Prostate gland (tissue), 2 donors: ENCODE data around the gene DCLK2.

Source experiments
- POLR2A ChIP-seq: fragments of 450-650 bp; IDR thresholded peaks from one replicate; pipeline ENCODE4 v1.6.1; 2016; ENCODE audit warnings: antibody characterized with exemption, mild to moderate bottlenecking
- TF ChIP-seq, protein P1 (sequence below), 4 experiments: fragments of 200-600 bp in 2 of 4; fragments of 450-650 bp in 2 of 4; sonication (generic) in 2 of 4; IDR thresholded peaks; 1 replicate in 3 of 4; 2 replicates in 1 of 4; pipeline ENCODE4 v1.5.1; 2016 to 2019; ENCODE audit warnings: antibody characterized with exemption in 4 of 4, mild to moderate bottlenecking in 2 of 4, moderate library complexity in 2 of 4

DNA sequence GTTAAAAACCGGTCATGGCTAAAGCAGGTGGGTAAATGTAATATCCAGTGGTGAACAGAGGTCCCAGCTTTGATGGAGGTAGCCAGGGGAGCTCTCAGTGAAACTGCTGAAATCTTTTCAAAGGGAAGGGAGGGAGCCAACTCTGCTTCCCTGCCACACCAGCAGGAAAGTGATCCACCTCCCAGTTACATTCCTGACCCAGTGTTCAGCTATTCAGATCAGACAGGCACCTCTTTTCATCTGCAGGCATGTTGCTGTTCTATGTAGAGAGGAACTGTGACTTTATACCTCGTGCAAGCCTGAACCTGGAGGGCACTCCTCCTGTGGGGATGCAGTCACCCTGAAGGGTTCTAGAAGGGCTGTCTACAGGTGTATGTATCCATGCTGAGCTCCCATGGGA lies 37.6 kb downstream of the DCLK2 start:
- no peak for TF ChIP-seq POLR2A
- TF ChIP-seq, protein P1, sequence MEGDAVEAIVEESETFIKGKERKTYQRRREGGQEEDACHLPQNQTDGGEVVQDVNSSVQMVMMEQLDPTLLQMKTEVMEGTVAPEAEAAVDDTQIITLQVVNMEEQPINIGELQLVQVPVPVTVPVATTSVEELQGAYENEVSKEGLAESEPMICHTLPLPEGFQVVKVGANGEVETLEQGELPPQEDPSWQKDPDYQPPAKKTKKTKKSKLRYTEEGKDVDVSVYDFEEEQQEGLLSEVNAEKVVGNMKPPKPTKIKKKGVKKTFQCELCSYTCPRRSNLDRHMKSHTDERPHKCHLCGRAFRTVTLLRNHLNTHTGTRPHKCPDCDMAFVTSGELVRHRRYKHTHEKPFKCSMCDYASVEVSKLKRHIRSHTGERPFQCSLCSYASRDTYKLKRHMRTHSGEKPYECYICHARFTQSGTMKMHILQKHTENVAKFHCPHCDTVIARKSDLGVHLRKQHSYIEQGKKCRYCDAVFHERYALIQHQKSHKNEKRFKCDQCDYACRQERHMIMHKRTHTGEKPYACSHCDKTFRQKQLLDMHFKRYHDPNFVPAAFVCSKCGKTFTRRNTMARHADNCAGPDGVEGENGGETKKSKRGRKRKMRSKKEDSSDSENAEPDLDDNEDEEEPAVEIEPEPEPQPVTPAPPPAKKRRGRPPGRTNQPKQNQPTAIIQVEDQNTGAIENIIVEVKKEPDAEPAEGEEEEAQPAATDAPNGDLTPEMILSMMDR (IDR thresholded peaks at IDR 0.05) = no peak
